DOHH2 (cell line): ENCODE results near the gene ZNF316.

Experiments used
- H3F3A ChIP-seq: fragments of 200-600 bp; sonication (generic), shearing (Covaris generic); 2 replicates; pipeline ENCODE4 v1.6.0; 2016; ENCODE audit warnings: antibody characterized with exemption, mild to moderate bottlenecking; ENCODE audit not compliant: control insufficient read depth, insufficient read depth
- H3K27ac ChIP-seq: fragments of 200-600 bp; sonication (generic); 2 replicates; pipeline ENCODE4 v1.5.1; 2014; ENCODE audit warnings: low read depth, mild to moderate bottlenecking, low read length, moderate library complexity
- H3K27me3 ChIP-seq: fragments of 200-600 bp; sonication (generic); 2 replicates; pipeline ENCODE4 v1.6.1; 2014; ENCODE audit warnings: mild to moderate bottlenecking, low read length, mixed read lengths; ENCODE audit not compliant: control insufficient read depth
- H3K36me3 ChIP-seq: fragments of 200-600 bp; sonication (generic); 2 replicates; pipeline ENCODE4 v1.6.1; 2014; ENCODE audit warnings: mild to moderate bottlenecking, low read length, moderate library complexity, mixed read lengths; ENCODE audit not compliant: control insufficient read depth
- H3K4me1 ChIP-seq: fragments of 200-600 bp; sonication (generic); 2 replicates; pipeline ENCODE4 v1.6.1; 2014; ENCODE audit warnings: mild to moderate bottlenecking, low read length, mixed read lengths; ENCODE audit not compliant: control insufficient read depth
- H3K4me2 ChIP-seq: fragments of 200-600 bp; sonication (generic); 2 replicates; pipeline ENCODE4 v1.6.0; 2014; ENCODE audit warnings: mild to moderate bottlenecking, low read length, moderate library complexity
- H3K4me3 ChIP-seq: fragments of 200-600 bp; sonication (generic); 2 replicates; pipeline ENCODE4 v1.5.1; 2014; ENCODE audit warnings: mild to moderate bottlenecking, low read length, mixed read lengths
- H3K79me2 ChIP-seq: fragments of 200-600 bp; sonication (generic); 2 replicates; pipeline ENCODE4 v1.6.1; 2014; ENCODE audit warnings: mild to moderate bottlenecking, low read length, mixed read lengths; ENCODE audit not compliant: control insufficient read depth
- H3K9me2 ChIP-seq: fragments of 200-600 bp; sonication (generic); replicated peaks from 2 replicates; pipeline ENCODE4 v1.6.1; 2014; ENCODE audit warnings: mild to moderate bottlenecking, low read length, mixed read lengths; ENCODE audit not compliant: control insufficient read depth
- H3K9me3 ChIP-seq: fragments of 200-600 bp; sonication (generic); 2 replicates; pipeline ENCODE4 v1.6.1; 2014; ENCODE audit warnings: antibody characterized with exemption, low read length, mixed read lengths; ENCODE audit not compliant: control insufficient read depth, insufficient read depth
- H4K20me1 ChIP-seq: fragments of 200-600 bp; sonication (generic); 2 replicates; pipeline ENCODE4 v1.6.0; 2014; ENCODE audit warnings: low read depth, mild to moderate bottlenecking, antibody characterized with exemption, low read length, moderate library complexity; ENCODE audit not compliant: control insufficient read depth, insufficient read depth
- CTCF ChIP-seq: fragments of 200-600 bp; sonication (generic); IDR thresholded peaks from one replicate; pipeline ENCODE4 v1.5.1; 2014; ENCODE audit warnings: antibody characterized with exemption, mild to moderate bottlenecking, low read depth, low read length; ENCODE audit not compliant: poor library complexity, severe bottlenecking
- EZH2phosphoT487 ChIP-seq: fragments of 200-600 bp; sonication (generic); IDR thresholded peaks from 2 replicates; pipeline ENCODE4 v1.6.1; 2017; ENCODE audit warnings: borderline replicate concordance, mild to moderate bottlenecking, antibody characterized with exemption, low read length, moderate library complexity, mixed read lengths

The ZNF316 gene

DNA sequence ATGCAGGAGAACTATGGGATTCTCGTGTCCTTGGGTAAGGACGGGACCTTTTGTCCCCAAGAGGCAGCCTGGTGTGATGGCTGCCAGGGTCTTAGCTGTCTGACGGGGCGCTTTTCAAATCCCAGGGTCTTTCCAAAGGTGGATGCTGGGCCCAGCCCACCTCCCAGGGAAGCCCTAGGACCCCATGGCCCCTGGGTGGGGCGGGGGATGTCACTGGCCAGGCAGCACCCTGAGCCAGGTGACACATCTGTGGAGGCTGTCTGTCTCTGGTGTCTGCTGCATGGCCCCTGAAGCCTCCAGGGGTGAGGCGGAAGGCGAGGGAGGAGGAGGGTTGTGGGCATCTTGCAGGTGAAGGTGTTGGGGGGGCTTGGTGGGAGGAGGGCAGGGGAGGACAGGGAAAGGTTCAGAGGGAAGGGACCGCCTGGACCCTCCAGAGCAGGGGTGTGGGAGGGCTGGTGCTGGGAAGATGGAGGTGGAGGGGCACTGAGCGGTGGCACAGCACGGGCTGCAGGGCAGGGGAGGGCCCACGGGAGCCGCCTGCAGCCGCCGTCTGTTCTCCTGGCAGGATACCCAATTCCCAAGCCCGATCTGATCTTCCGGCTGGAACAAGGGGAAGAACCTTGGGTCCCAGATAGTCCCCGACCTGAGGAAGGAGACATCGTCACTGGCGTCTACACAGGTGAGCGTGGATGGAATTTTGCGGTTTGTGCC, 7.0 kb downstream of the ZNF316 start:
- H3K4me2 ChIP-seq, result no peak overlapping the region
- H3K36me3 ChIP-seq, result peaks cover 95% of the 10 kb centered on the region
- no peaks in the 10 kb centered on the region for H3F3A ChIP-seq
- no peak overlapping the region for H3K4me3 ChIP-seq
- H3K9me2 ChIP-seq, result no peaks in the 10 kb centered on the region
- no peak overlapping the region for H3K27ac ChIP-seq
- peaks cover 53% of the 10 kb centered on the region for H3K79me2 ChIP-seq
- H4K20me1 ChIP-seq, result peaks cover 4% of the 10 kb centered on the region; the same call in 1 of the 2 replicates
- H3K27me3 ChIP-seq, result no peaks in the 10 kb centered on the region
- no peak for TF ChIP-seq CTCF
- TF ChIP-seq EZH2phosphoT487, result no peak
- H3K9me3 ChIP-seq, result no peaks in the 10 kb centered on the region
- H3K4me1 ChIP-seq, result peaks cover 2% of the 10 kb centered on the region; the same call in 1 of the 2 replicates

- Histone ChIP-seq H3K9me3 (no peaks in the 10 kb centered on the region; the same call in 1 of the 2 replicates), H3K4me3 (no peak overlapping the region), H3K36me3 (peaks cover 95% of the 10 kb centered on the region), H3K9me2 (no peaks in the 10 kb centered on the region), H3K4me2 (no peak overlapping the region), H4K20me1 (peaks cover 4% of the 10 kb centered on the region; the same call in 1 of the 2 replicates), H3K27me3 (no peaks in the 10 kb centered on the region), H3K27ac (no peak overlapping the region), H3K79me2 (peaks cover 50% of the 10 kb centered on the region), H3F3A (no peaks in the 10 kb centered on the region), H3K4me1 (no peaks in the 10 kb centered on the region; the same call in 1 of the 2 replicates)
- TF ChIP-seq CTCF, result no peak
- TF ChIP-seq EZH2phosphoT487, result no peak
Observed at GRCh38 chr7:6644728-6645127, 7.6 kb downstream of the ZNF316 start.

GRCh38 chr7:6646465-6646864, 9.3 kb downstream of the ZNF316 start:
- no peaks in the 10 kb centered on the region for H3K27me3 ChIP-seq
- TF ChIP-seq EZH2phosphoT487, result no peak
- no peak for TF ChIP-seq CTCF
- H3K4me3 ChIP-seq, result no peak overlapping the region
- peaks cover 95% of the 10 kb centered on the region for H3K36me3 ChIP-seq
- peaks cover 38% of the 10 kb centered on the region for H3K79me2 ChIP-seq
- H3K9me2 ChIP-seq, result no peaks in the 10 kb centered on the region
- no peak overlapping the region for H3K27ac ChIP-seq
- peaks cover 9% of the 10 kb centered on the region for H3K9me3 ChIP-seq
- H3K4me2 ChIP-seq, result no peak overlapping the region
- H4K20me1 ChIP-seq, result no peaks in the 10 kb centered on the region; the same call in 1 of the 2 replicates
- H3K4me1 ChIP-seq, result no peaks in the 10 kb centered on the region
- no peaks in the 10 kb centered on the region for H3F3A ChIP-seq
